KBM-7 (cell line): ENCODE results near the gene PIP4P1.
A peak's percentile ranks its signal among the peaks of the same experiment; 100 is the strongest.
"Not testable (repeated sequence)": the region's sequence is repeated elsewhere in the genome, so short reads cannot be mapped to it uniquely, and the experiment has no call there.

Experiments used
- DNase-seq: peaks from one replicate; pipeline ENCODE4 v3.0.0-alpha.2; 2015
- in situ Hi-C: fragments of 300-500 bp; cut with MboI; formaldehyde crosslinking; loops from 2 replicates; pipeline ENCODE4 v1.14.3; 2020; ENCODE audit warnings: low sequenced_read_pairs, low pct_unique_long_range_greater_than_20kb, mixed read lengths

PIP4P1 gene

DNA sequence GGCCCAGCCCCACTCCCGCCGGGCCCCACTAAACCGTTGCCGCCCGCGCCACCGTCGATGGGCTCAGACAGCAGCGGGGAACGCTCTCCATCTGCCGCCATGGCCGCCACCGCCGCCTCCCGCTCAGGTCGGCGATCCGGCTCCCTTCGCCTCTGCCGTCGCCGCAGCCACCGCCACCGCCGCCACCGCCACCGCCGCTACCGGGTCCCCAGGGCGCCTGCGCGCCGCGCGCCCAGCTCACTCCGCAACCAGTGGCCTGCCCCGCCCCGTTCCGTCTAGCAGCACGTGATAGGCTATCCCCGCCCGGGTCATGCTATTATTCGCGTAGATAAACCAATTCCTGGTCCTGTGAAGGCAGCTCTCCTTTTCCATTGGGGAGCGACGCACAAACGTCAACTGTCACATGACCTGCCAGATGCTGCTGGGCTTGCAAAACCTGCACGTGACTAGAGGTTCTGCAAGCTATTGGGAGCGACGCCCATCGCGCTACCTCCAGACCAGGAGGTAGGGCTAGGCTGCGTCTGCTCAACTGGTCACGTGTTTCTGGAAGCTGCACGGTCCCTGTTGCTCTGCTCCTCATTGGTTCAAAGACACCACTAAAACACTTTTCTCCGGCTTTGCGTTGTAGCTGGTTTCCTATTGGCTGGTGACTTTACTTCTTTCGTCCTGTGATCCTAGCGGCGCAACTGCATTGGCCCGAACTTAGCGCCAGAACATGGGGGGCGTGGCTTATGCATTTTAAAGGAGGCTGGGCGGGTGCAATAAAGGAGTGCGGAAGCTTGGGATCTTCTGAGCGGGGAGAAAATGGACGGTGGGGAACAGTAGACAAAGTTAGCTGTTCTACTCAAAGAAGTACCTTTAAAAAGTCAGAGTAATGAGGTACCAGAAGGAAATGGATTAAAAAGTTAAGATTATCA, at the start of gene PIP4P1:
Gene PIP4P1, minus strand, starts transcription at position 210 of the 917 bp plus-strand sequence. Its CDS starts 109 bp downstream, at position 101.
- in situ Hi-C loops = no loop called here
- peak; percentile 99 for DNase-seq

DNA sequence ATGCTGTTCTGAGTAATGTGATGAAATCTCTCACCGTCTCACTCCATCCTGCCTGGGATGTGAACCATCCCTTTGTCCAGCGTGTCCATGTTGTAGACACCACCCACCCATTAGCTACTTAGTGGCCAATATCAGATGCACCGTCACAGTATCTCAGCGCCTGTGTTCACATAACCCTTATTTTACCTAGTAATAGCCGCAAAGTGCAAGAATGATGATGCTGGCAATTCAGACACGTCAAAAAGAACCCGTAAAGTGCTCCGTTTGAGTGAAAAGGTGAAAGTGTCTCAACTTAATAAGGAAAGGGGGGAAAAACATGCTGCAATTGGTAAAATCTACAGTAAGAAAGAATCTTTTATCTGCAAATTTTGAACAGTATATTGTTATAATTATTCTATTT, 47.1 kb upstream of the PIP4P1 start:
- no peak for DNase-seq
- in situ Hi-C loops = no loop called here

DNA sequence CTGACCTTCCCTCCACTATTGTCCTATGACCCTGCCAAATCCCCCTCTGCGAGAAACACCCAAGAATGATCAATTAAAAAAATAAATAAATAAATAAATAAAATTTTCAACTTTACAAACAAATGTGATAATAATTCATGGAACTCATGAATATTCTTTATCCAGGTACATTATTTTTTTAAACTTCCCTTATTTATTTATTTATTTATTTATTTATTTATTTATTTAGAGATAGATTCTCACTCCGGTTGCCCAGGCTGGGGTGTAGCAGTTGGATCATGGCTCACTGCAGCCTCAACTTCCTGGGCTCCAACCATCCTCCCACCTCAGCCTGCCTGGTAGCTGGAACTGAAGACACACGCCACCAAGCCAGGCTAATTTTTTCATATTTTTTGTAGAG, 46.3 kb upstream of the PIP4P1 start:
- in situ Hi-C loops, DNase-seq: not testable (repeated sequence)

DNA sequence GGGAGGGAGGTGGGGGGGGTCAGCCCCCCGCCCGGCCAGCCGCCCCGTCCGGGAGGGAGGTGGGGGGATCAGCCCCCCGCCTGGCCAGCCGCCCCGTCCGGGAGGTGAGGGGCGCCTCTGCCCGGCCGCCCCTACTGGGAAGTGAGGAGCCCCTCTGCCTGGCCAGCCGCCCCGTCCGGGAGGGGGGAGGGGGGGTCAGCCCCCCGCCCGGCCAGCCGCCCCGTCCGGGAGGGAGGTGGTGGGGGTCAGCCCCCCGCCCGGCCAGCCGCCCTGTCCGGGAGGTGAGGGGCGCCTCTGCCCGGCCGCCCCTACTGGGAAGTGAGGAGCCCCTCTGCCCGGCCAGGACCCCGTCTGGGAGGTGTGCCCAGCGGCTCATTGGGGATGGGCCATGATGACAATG, 45.5 kb upstream of the PIP4P1 start:
- DNase-seq, in situ Hi-C loops: not testable (repeated sequence)

DNA sequence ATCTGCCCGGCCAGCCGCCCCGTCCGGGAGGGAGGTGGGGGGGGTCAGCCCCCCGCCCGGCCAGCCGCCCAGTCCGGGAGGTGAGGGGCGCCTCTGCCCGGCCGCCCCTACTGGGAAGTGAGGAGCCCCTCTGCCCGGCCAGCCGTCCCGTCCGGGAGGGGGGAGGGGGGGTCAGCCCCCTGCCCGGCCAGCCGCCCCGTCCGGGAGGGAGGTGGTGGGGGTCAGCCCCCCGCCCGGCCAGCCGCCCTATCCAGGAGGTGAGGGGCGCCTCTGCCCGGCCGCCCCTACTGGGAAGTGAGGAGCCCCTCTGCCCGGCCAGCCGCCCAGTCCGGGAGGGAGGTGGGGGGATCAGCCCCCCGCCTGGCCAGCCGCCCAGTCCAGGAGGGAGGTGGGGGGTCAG, 45.0 kb upstream of the PIP4P1 start:
- in situ Hi-C loops, DNase-seq: not testable (repeated sequence)

DNA sequence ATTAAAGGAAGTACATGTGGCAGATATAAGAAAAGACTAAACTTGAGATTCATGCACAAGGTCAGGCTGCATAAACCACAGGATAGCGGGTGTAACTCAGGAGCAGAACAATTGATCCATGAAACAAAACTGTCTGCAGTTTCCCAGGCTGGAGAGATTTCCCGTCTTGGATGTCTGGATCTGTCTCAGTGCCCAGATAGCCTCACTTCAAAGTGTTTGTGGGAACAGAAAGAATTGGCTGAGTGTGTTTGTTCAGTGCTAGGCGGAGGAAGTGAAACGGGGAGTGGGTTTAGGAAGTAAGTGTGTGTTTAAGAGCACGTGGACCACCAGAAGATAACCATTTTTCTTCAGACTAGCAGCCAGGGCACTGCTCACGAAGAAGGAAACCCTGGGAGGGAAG, 42.7 kb upstream of the PIP4P1 start:
- peak; percentile 29 for DNase-seq
- in situ Hi-C loops = no loop called here

DNA sequence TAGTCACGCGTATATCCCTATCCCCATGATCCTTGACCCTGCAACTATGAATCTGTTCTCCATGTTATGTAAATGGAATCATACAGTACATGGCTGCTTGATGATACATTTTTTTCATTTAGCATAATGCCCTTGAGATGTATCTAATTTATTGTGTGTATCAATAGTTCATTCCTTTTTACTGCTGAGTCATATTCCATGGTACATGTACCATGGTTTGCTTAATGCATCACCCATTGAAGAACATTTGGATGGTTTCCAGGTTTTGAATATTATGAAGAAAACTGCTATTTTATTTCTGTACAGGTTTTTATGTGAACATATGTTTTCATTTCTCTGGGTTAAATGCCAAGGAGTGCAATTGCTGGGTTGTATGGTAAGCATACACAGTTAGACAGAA, 40.1 kb upstream of the PIP4P1 start:
- in situ Hi-C loops = no loop called here

DNA sequence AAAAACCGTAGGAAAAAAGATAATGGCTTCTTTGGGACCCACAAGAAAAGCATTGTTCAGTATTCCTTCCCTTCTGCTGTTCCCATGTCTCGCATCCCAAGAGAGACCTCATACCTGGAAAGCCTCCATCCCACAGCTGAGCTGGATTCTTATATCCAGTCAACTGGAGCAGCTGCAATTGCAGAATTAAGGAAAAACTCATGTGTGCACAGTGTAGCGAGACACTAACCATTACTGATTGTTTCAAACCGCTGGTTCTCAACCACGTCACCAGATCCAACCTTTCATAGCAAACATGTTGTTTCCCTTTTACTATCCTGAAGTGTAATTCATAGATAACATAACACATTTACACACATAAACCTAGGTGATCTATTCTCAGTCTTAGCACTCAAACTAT, 38.6 kb upstream of the PIP4P1 start:
- in situ Hi-C loops = loop anchor here (25.0 kb wide), 1 partner anchor 87 kb away; the partner anchor contains the start of genes RNASE11 and RNASE12
- no peak for DNase-seq

More for the DNA sequence above, 40.1 kb upstream of the PIP4P1 start:
- no peak for DNase-seq

DNA sequence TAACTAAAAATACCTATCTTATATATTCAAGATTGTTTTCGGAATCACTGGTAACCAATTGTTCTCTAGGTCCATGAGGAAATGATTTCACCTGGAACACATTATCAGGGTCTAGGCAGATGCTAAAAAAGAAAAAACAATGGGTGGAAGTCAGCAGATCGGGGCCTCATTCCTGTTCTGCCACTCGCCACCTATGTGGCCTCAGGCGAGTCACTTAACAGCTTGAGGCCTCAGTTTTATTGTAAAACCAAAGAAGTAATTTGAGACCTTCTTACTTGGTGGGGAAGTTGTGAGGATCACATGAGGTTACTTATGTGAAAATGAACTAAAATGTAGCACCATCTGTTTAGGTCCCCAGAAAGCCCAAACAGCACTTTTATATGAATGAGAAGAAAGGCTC, 37.9 kb upstream of the PIP4P1 start:
- in situ Hi-C loops = loop anchor here (25.0 kb wide), 1 partner anchor 88 kb away; the partner anchor contains the start of genes RNASE11 and RNASE12
- peak; percentile 77 for DNase-seq

DNA sequence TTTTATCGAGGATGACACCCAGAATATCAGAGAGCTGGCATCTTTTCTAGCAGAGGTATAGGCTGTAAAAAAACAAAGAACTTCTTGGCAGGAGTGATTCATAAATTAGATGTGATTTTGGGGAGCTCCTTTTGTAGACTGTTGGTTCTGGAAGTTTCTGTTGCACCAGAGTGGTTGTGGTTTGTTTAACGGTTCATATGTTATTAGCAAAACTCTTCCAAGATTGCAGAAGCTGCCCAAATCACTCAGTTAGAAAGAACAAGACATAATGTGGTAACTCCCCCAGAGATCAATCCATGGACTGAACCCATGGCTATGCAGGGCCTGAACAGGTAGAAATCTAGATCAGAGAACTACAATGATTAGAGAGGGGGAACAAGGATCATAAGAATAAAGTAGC, 37.4 kb upstream of the PIP4P1 start:
- in situ Hi-C loops = loop anchor here (25.0 kb wide), 1 partner anchor 89 kb away; the partner anchor contains the start of genes RNASE11 and RNASE12

DNA sequence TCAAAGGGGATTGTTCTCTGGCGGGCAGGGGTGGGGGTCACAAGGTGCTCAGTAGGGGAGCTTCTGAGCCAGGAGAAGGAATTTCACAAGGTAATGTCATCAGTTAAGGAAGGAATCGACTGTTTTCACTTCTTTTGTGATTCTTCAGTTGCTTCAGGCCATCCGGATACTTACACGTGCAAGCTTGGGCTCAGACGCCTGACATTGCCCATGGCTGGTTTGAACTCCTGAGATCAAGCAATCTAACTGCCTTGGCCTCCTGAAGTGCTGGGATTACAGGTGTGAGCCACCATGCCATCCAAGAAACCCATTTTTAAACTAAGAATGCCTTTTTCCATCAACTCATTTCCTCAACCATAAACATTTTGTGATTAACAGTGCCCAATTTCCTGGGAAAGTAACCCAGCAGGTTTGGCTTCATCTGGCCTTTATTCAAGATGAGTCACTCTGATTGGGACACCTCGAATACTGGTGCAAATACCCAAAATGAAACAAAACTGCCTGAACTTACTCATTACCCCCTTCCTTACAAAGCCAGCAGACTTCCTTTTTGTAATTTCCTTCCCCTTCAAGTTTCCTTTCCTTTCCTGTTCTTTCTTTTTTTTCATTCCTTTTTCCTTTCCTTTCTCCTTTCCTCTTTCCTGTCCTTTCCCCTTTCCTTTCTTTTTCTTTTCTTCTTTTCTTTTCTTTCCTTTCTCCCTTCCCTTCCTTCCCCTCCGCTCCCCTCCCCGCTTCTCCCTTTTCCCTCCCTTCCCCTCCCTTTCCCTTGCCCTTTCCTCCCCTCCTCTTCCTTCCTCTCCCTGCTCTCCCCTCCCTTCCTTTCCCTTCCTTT, 33.9 kb upstream of the PIP4P1 start:
- DNase-seq = no peak
- in situ Hi-C loops = loop anchor here (25.0 kb wide), 1 partner anchor 92 kb away; the partner anchor contains the start of genes RNASE11 and RNASE12

More for the DNA sequence above, 37.4 kb upstream of the PIP4P1 start:
- peak; percentile 61 for DNase-seq

DNA sequence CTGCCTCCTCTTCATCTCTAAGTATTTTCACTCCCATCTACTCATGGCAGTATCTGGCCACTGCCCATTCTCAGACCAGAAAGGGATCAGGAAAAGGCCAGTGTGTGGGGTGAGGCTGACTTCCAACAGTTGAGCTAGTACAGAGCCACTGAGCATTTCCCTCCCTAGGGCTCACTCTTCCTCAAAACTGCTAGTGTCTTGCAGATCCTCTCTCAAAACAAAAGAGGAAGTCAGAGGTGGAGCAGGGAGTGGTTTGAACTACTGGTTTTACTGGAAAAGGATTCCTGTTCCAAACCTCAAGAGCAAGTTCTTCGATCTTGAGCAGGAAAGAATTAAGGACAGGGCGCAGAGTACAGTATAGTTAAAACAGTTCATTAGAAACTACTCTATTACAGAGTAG, 32.4 kb upstream of the PIP4P1 start:
- DNase-seq = peak; percentile 84

DNA sequence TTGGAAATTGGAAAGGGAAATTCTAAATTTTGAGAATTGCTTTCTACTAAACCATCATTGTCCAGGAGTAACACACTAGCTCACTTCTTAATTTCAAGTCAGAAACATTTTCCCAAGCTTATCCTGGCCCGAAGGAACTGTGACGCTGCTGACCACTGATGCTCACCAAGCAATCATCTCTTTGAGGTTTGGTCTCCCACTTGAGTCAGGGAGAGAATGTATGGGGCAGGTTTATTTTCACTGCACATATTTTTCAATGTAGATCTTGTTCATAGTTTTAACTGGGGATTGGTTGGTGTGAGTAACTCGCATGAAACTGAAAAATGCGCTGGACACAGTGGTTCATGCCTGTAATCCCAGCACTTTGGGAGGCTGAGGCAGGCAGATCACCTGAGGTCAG, 31.3 kb upstream of the PIP4P1 start:
- in situ Hi-C loops = loop anchor here (25.0 kb wide), 1 partner anchor 95 kb away; the partner anchor contains the start of genes RNASE11 and RNASE12
- no peak for DNase-seq

More for the DNA sequence above, 32.4 kb upstream of the PIP4P1 start:
- in situ Hi-C loops = loop anchor here (25.0 kb wide), 1 partner anchor 94 kb away; the partner anchor contains the start of genes RNASE11 and RNASE12

DNA sequence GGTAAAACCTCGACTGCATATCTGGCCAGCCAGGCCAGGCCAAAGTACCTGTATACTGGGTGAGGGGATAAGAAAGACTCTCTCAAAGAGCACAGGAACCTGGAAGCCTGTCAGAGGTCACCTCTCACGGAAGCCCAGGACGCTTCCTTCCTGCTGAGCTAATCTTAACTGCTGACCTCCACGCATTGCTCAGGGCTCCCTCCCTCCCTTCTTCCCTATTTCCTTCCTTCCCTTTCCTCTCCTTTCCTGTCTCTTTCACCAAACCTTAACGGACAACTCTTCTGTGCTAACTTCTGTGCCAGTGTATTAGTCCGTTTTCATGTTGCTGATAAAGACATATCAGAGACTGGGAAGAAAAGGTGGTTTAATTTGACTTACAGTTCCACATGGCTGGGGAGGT, 29.3 kb upstream of the PIP4P1 start:
- peak; percentile 28 for DNase-seq
- in situ Hi-C loops = loop anchor here (25.0 kb wide), 1 partner anchor 97 kb away; the partner anchor contains the start of genes RNASE11 and RNASE12

DNA sequence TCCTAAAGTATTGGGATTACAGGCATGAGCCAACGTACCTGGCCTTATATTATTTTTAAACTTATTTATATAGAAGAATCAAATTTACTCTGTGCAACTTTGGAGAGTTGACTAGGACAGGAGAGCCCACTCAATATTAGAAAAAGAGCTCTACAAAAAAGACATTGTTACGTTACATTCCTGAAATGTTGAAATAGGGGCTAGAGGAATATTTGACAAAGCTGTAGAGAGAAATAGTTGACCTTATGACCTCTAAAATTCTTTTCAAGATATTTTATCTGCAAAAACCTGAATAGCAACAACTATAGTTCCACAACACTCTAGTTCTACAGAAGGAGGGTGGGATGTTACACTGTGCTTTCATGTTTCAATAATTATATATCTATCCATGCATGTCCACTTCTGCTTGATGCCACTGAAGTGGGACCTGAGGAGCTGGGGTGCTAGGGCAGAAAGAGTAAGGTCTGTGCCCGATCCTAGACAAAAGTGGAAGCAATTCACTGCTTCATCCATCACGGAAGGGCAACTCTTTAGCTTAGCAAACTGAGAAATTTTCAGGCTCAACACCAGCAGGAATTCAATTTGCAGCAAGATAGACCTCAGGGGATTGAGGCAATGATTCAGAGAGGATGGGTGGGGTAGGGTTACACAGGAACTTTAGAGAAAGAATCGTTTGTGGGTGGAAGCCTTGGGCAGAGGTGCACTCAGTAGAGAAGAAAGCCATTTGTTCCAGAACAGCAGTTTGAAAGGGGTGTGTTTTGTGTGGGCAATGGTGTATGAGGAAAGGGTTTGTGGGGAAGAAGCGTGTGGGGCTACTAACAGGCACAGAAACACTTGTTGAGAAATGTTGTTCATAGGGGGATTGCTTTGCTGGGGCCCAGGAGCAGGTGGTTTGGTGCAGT, 28.1 kb upstream of the PIP4P1 start:
- peak; percentile 44 for DNase-seq
- in situ Hi-C loops = loop anchor here (25.0 kb wide), 1 partner anchor 98 kb away; the partner anchor contains the start of genes RNASE11 and RNASE12

DNA sequence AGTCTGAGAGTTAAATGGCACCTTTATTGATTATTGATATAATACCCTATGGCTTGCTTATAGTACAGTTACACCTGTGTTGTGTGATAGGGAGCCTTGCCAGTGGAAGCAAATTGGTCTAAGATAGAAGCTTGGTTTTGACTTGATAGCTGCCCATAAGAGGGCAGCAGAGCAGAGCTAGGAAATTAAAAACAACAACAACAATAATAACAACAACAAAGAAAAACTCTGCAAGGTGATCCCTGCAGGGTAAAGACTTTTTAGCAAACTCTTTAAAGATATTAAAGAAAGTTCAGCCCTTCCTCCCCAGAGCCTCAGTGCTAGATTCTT, 26.1 kb upstream of the PIP4P1 start:
- in situ Hi-C loops = loop anchor here (25.0 kb wide), 1 partner anchor 100 kb away; the partner anchor contains the start of genes RNASE11 and RNASE12
- DNase-seq = no peak

DNA sequence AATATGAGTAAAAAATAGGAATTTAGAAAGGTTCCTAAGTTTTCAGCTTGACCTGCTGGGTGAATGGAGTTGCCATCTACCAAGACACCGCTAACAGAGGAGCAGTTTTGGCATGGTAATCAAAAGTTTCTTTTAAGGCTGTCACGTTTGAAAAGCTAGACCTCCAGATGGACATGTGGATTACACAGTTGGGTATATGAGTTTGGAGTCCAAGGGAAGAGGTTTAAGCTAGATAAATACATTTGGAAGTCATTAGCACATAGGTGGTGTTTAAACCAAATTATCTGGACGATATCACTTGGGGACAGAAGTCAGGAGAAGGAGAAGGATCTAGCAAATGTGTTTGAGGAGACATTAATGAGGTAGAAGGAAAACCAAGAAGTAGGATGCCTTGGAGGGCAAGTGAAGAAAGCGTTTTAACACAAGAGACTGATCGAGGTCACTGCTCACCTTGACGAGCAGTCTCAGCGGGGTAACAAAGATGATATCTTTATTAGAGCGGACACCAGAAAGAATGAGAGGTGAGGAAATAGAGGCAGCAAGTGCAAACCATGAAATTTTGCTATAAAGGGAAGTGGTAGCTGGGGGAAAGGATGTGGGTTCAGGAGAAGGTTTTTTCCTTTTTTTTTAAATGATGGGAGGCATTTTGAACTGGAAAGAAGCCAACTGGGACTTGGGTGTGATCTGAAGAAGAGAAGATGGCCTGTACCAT, 25.6 kb upstream of the PIP4P1 start:
- in situ Hi-C loops = loop anchor here (25.0 kb wide), 1 partner anchor 100 kb away; the partner anchor contains the start of genes RNASE11 and RNASE12
- DNase-seq = peak; percentile 84
